ENCODE data around the gene DHX29. TPM values are rescaled to one million over a fixed set of nuclear protein-coding genes. Genes with fewer than 3 reads are reported as not detected.

Gene DHX29
- total RNA-seq, 1 donor, result 23.6 TPM

DNA sequence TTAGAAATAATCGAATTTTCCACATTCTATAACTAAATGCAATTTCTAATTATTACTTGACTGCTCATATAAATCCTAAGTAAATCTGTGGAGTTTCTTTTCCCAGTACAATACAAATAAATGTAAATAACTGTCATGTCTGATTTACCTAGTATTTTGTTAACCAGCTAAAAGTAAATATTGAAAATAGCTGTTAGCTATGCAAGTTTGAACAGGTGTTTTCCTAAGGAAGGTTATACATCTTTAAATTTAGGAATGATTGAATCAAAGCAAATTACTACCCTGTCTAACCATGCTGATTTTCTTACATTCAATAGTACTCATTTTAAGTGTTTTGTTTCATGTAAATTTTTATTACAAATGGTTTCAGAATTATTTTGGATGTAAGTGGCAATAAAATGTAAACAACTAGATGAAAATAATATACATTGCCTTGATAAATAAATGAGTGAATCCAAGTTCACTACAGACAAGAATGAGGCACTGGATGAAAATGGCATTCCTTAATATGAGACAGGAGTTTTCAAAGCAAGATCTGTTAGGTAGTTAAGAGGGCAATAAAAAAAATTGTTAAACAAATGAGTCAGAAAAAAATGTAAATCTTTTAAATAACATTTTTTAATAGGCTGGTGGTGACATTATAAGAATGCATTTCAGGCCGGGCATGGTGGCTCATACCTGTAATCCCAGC is 96.2 kb downstream of the DHX29 start:
- no peak overlapping the region for H3K4me3 ChIP-seq (ENCODE audit: low read length)
- no peaks in the 10 kb centered on the region for H3K4me1 ChIP-seq (ENCODE audit: insufficient read depth, low read length)
- H3K27me3 ChIP-seq (ENCODE audit: insufficient read depth, low read length), result peaks cover 13% of the 10 kb centered on the region
- no peaks in the 10 kb centered on the region for H3K9me3 ChIP-seq (ENCODE audit: low read depth, low read length)

Other genes starting within 250 kb of the DHX29 start
- gene GZMA, start 205.0 kb downstream of the DHX29 start, total RNA-seq, result 34.8 TPM
- 0.10 TPM for gene GPX8, start 147.5 kb downstream of the DHX29 start, total RNA-seq
- gene CDC20B, start 134.5 kb downstream of the DHX29 start, total RNA-seq, result not detected
- gene MCIDAS, start 80.4 kb downstream of the DHX29 start, total RNA-seq, result not detected
- not detected for gene CCNO, start 74.1 kb downstream of the DHX29 start, total RNA-seq
- 142 TPM for gene MTREX, start 295 bp upstream of the DHX29 start, total RNA-seq
- gene PLPP1, start 227.3 kb upstream of the DHX29 start, total RNA-seq, result 7.2 TPM

Measured in mononuclear cell (primary cell).